ENCODE measurements around the gene CCR6.

CCR6 gene

GRCh38 chr6:167089243-167090142 lies 33.4 kb upstream of the CCR6 start:
- no peak for DNase-seq (ENCODE audit: low read depth)

GRCh38 chr6:167090171-167090570 lies 32.7 kb upstream of the CCR6 start:
- no peak overlapping the region for H3K4me3 ChIP-seq (ENCODE audit: low read depth, low read length)
- TF ChIP-seq CTCF (conservative IDR thresholded peaks at IDR 0.05; ENCODE audit: low read depth, low read length) = no peak
- no peak for DNase-seq (ENCODE audit: low read depth)

More at GRCh38 chr6:167089243-167090142, 33.4 kb upstream of the CCR6 start:
- H3K4me3 ChIP-seq (ENCODE audit: low read depth, low read length) = no peak overlapping the region
- no peak for TF ChIP-seq CTCF (conservative IDR thresholded peaks at IDR 0.05; ENCODE audit: low read depth, low read length)

- TF ChIP-seq CTCF (conservative IDR thresholded peaks at IDR 0.05; ENCODE audit: low read depth, low read length) = no peak
- no peak overlapping the region for H3K4me3 ChIP-seq (ENCODE audit: low read depth, low read length)
- DNase-seq (ENCODE audit: low read depth) = no peak
These were observed 31.7 kb upstream of the CCR6 start for GRCh38 chr6:167091026-167091804.

- no peak for TF ChIP-seq CTCF (conservative IDR thresholded peaks at IDR 0.05; ENCODE audit: low read depth, low read length)
- DNase-seq (ENCODE audit: low read depth) = no peak
- no peak overlapping the region for H3K4me3 ChIP-seq (ENCODE audit: low read depth, low read length)
These were observed 31.1 kb upstream of the CCR6 start for GRCh38 chr6:167091805-167092107.

GRCh38 chr6:167092672-167093339 lies 30.1 kb upstream of the CCR6 start:
- H3K4me3 ChIP-seq (ENCODE audit: low read depth, low read length) = no peak overlapping the region
- no peak for TF ChIP-seq CTCF (conservative IDR thresholded peaks at IDR 0.05; ENCODE audit: low read depth, low read length)
- no peak for DNase-seq (ENCODE audit: low read depth)

GRCh38 chr6:167093406-167093921 lies 29.4 kb upstream of the CCR6 start:
- no peak for TF ChIP-seq CTCF (conservative IDR thresholded peaks at IDR 0.05; ENCODE audit: low read depth, low read length)
- H3K4me3 ChIP-seq (ENCODE audit: low read depth, low read length) = no peak overlapping the region
- no peak for DNase-seq (ENCODE audit: low read depth)
